GM12872 (cell line): ENCODE data around the gene VGLL3.

Source experiments
- TF ChIP-seq, protein P1 (sequence below): IDR thresholded peaks from 3 replicates; pipeline ENCODE4 v1.5.1; 2011; ENCODE audit warnings: low read depth, mild to moderate bottlenecking, low read length, moderate library complexity; ENCODE audit not compliant: insufficient read depth

VGLL3 gene

DNA sequence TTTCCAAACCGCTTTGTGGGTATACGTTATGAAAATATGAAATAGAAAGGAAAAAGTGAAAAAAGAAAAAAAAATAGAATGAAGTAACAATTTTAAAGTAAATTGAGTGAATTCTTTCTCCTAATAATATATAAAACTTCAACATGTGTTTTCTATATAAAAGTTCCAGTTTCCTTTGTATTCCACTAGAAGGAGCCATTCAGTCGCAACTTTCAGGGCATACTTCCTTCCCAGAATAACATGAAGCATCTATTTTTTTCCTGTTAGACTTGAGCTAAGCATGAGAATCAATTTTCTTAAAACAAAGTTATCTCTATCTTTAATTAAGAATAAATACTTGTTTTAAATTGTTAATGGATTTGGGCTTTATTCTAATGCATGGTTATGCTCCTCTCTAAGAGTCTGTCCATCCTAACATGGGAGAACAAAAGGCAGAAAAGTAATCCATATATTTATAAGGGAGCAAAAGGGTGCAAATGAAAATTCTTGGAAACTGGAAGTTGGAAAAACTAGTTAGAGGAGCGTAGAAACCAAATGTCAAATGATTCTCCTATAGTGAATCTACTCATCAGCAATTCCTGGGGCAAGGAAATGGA is 16.0 kb upstream of the VGLL3 start:
- TF ChIP-seq, protein P1, sequence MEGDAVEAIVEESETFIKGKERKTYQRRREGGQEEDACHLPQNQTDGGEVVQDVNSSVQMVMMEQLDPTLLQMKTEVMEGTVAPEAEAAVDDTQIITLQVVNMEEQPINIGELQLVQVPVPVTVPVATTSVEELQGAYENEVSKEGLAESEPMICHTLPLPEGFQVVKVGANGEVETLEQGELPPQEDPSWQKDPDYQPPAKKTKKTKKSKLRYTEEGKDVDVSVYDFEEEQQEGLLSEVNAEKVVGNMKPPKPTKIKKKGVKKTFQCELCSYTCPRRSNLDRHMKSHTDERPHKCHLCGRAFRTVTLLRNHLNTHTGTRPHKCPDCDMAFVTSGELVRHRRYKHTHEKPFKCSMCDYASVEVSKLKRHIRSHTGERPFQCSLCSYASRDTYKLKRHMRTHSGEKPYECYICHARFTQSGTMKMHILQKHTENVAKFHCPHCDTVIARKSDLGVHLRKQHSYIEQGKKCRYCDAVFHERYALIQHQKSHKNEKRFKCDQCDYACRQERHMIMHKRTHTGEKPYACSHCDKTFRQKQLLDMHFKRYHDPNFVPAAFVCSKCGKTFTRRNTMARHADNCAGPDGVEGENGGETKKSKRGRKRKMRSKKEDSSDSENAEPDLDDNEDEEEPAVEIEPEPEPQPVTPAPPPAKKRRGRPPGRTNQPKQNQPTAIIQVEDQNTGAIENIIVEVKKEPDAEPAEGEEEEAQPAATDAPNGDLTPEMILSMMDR = 0 out of 3 replicates have a peak, but pooled peaks have one; percentile 3

DNA sequence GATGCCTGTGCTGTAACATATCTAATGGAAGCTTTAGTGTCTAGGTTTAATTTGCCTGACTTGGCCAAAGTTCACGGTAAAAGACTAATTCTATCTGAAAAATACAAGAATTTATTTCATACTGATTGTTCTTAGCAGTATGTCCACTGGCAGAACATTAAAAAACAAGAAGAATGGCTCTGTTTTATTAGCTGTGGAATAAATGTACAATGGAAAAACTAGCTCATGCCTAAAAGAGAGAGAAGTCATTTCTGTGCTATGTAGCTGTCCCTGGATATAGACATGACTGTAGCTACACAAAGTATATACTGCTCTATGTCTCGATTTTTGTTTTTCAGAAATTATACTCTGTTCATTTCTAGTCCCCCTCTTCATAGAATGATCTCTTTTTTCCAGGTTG is 13.9 kb upstream of the VGLL3 start:
- TF ChIP-seq, protein P1 = no peak

DNA sequence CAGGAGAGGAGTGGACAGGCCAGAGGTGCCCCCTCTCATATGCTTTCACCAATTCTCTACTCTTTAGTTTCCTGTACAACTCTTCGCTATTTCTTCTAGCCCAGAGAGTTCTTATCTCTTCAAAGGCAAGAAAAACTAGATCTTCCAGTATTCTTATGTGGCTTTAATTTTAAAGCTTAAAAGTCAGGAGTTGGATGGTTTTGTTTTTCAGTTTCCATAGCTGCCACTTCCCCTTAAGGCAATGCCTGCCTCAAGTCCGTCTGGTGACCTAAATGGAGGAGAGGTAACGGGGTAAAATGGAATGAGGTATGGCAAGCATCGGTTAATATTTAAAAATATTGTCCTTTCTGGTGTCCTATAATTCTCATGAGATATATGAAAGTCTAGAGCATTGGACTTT is 11.4 kb upstream of the VGLL3 start:
- TF ChIP-seq, protein P1 = no peak

DNA sequence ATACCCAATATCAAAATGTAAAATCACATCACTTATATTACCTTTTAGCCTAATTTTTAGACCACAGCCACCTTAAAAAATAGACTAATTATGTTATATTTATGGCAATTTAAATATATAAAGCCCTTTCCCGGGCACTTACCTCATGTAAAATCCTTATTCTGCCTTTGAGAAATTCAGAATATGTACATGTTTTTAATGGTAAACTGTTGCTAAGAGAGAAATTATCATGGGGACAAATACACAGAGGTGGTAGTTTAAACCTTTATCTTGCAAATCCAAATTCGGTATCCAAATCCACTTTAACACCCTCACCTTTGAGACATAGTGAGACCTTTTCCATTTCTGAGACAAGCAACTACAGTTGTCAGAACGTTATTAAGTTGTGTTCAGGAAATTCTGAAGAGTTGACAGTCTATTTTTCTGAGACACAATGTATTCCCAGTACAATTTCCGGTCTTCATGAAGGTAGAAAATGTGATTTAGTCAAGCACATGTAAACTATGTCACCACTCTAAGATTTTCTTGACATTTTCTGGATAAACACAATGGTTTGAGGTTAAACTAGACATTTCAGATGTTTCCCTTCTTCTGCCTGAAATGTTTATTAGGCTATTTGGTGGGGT is 10.6 kb upstream of the VGLL3 start:
- TF ChIP-seq, protein P1 = no peak

DNA sequence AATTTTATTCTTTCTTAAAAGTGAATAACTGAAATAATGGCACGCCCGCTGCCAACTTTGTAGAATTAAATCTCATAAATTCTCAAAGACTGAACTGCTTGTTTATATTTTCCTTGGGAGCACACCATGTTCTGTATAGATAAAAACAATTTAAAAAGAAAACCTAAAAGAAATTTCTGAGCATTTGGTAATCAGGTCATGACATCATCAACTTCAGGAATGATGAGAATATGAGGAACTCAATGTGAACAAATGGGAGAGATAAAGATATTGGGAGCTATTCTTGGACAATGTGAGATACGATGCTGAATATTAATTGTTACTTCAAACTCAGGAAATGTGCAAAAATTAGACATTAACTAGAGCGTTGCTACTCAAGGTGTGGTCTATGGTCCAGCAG is 10.0 kb upstream of the VGLL3 start:
- TF ChIP-seq, protein P1 = no peak

DNA sequence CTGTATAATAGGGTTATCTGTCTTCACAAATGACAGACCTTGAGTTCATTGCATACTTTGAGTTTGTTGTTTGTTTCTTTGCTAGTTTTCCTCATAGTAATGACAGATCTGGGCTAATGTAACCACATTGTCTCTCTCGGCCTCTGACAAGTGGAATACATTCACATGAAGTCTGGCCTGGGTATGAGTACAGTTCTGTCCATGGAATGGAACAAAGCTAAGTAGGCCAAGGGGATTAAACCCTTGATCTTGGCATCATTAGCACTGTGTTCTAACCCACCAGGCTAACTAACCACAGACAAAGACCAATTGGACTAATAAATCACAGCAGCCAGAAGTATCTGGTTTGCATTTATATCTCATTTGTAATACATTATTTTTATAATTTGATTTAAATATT is 7.6 kb upstream of the VGLL3 start:
- TF ChIP-seq, protein P1 = no peak

DNA sequence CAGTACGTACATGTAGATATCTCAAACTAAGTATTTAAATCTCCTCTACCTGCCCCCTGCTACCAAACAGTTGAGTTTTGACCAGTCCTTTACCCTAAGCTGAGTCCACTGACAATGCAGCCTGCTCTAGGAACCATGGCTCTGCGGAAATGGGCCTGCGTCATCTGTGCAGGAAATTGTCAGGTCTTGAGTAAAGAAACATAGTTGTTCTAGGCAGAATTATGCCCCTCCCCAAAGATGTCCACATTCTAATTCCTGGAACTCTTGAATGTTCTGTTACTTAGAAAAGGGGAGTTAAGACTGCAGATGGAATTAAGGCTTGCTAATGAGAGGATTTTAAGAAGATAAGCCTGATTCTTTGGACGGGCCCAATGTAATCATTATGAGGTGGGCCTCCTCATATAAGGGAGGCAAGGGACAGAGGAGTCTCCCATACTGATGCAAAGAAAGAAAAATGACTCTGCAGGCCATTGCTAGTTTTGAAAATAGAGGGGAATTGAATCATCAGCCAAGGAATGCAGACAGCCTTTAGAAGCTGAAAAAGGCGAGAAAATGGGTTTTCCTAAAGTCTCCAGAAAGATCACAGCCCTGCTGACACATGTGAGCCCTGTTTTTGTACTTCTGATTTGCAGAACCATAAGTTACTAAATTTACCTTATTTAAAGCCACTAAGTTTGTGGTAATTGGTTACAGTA is 5.5 kb upstream of the VGLL3 start:
- TF ChIP-seq, protein P1 = no peak
